ENCODE data around the gene ST3GAL2.
"Not testable (repeated sequence)": the region's sequence is repeated elsewhere in the genome, so short reads cannot be mapped to it uniquely, and the experiment has no call there.

ST3GAL2 gene

DNA sequence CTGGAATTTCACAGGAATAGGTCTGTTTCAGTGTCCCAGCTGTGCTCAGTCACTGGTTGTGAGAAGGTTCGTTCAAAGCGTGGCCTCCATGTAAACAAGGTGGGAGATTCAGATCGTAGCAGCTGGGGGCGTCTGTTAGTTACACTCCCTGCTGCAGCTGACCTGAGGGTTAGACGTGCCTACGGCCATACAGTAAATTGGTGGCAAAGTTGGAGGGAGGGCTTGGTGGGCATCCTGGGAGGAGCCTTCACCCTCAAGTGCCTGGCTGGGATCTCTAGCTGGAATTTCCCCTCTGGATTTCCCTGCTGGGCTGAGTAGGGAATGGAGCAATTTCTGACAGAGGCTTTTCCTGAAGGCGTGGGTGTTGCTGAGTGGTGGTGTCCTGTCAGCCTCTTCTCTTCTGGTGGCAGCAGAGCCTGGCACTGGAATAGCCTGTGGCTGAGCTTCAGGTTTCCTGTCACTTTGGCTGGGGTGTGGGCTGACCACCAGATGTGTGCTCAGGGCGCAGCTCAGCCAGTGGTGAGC, 21.9 kb upstream of the ST3GAL2 start:
- Histone ChIP-seq H3K36me3 (ENCODE audit: control insufficient read depth, insufficient read depth, low read length) (peaks cover 13% of the 10 kb centered on the region), H3K27me3 (ENCODE audit: control insufficient read depth, insufficient read depth, low read length) (no peaks in the 10 kb centered on the region), H3K4me1 (ENCODE audit: control insufficient read depth, insufficient read depth, low read length) (no peaks in the 10 kb centered on the region), H3K27ac (ENCODE audit: low read depth, low read length) (no peak overlapping the region), H3K9ac (ENCODE audit: low read length) (no peak overlapping the region), H3K4me3 (ENCODE audit: low read length) (no peak overlapping the region)

DNA sequence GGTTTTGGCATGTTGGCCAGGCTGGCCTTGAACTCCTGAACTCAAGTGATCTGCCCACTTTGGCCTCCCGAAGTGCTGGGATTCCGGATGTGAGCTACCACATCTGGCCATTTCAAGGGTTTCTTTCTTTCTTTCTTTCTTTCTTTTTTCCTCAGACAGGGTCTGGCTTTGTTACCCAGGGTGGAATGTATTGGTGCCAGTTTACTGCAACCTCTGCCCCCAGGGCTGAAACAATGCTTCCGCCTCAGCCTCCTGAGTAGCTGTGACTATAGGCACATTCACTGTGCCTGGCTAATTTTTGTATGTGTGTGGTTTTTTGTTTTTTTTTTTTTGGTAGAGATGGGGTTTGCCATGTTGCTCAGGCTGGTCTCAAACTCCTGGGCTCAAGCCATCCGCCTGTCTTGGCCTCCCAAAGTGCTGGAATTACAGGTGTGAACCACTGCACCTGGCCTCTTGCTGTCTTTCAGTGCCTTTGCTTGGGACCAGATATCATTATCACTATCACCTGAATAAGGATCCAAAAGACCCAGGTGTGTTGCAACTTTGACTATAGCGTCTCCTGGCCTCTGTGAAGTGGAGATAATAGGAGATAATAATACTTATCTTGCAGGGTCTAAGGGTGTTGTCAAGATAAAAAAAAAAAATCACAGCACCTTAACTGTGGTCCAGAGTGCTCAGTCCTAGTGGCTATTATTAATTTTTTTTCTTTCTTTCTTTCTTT, 18.7 kb upstream of the ST3GAL2 start:
- no peak overlapping the region for H3K27ac ChIP-seq (ENCODE audit: low read depth, low read length)
- H3K36me3 ChIP-seq (ENCODE audit: control insufficient read depth, insufficient read depth, low read length), result no peaks in the 10 kb centered on the region
- no peak overlapping the region for H3K4me3 ChIP-seq (ENCODE audit: low read length)

DNA sequence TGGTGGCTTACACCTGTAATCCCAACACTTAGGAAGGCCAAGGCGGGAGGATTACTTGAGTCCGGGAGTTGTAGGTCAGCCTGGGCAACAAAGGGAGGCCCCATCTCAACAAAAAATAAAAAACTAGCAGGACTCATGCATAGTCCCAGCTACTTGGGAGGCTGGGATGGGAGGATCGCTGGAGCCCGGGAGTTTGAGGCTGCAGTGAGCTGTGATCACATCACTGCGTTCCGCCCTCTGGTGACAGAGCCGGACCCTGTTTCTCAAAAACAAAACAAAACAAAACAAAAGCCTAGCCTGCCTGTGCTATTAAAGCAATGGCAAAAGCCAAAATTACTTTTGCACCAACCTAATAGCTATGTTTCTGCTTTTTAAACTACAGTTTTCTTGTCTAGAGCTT, 17.0 kb upstream of the ST3GAL2 start:
- H3K4me1 ChIP-seq (ENCODE audit: control insufficient read depth, insufficient read depth, low read length), result peaks cover 3% of the 10 kb centered on the region
- no peaks in the 10 kb centered on the region for H3K27me3 ChIP-seq (ENCODE audit: control insufficient read depth, insufficient read depth, low read length)
- H3K36me3 ChIP-seq (ENCODE audit: control insufficient read depth, insufficient read depth, low read length), result no peaks in the 10 kb centered on the region
- H3K4me3 ChIP-seq (ENCODE audit: low read length), result no peak overlapping the region
- H3K9ac ChIP-seq (ENCODE audit: low read length), result no peak overlapping the region
- H3K27ac ChIP-seq (ENCODE audit: low read depth, low read length), result no peak overlapping the region

More for the DNA sequence above, 18.7 kb upstream of the ST3GAL2 start:
- H3K4me1 ChIP-seq (ENCODE audit: control insufficient read depth, insufficient read depth, low read length), result peaks cover 3% of the 10 kb centered on the region
- H3K9ac ChIP-seq (ENCODE audit: low read length), result no peak overlapping the region
- H3K27me3 ChIP-seq (ENCODE audit: control insufficient read depth, insufficient read depth, low read length), result no peaks in the 10 kb centered on the region

DNA sequence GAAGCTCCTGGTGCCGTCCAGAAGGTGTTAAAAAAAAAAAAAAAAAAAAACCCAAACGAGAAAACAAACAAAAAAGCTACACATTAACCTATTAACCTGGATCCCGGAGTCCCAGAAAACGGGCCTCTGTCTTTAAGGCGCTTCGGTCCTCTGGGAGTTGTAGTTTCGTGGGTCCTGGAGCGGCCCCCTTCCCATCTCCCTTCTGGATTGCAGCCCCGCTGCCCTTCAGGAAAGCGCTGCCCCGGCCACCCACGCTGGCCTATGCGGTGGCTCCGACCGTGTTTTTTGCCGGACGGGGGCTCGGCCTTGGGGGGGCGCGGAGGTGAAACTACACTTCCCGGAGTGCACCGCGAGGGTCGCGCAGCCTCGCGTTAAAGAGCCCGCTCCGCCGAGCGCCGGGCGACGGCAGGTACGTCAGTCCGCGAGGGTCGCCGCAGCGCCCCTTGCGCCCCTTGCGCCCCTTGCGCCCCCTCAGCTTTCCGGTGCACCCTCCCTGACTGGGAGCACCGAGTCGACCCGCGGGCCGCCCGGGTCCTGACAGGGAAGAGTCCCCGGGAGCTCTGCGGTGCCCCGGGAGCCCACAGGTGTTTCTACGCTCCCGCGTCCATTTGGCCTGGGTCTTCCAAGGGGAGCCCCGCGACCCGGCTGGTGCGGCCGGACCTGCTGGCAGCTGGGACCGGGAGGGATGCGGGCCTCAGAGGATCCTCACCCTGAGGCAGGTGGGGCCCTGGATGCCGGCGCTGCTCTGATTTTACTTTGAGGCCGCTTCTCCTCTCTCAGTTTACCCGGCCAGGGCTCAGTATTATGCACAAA, 15.5 kb upstream of the ST3GAL2 start, which contains the start of gene FCSK:
TSS of gene FCSK (plus strand) at position 374 of the 813 bp plus-strand sequence. CDS start 8,596 bp downstream, outside the sequence.
- peak within 1 kb of the TSS; percentile 40 for H3K9ac ChIP-seq (ENCODE audit: low read length)
- peaks cover 3% of the 10 kb centered on the region for H3K4me1 ChIP-seq (ENCODE audit: control insufficient read depth, insufficient read depth, low read length)
- H3K4me3 ChIP-seq (ENCODE audit: low read length), result peak within 1 kb of the TSS; percentile 86
- H3K27me3 ChIP-seq (ENCODE audit: control insufficient read depth, insufficient read depth, low read length), result no peaks in the 10 kb centered on the region
- no peaks in the 10 kb centered on the region for H3K36me3 ChIP-seq (ENCODE audit: control insufficient read depth, insufficient read depth, low read length)
- H3K27ac ChIP-seq (ENCODE audit: low read depth, low read length), result peak within 1 kb of the TSS; percentile 96

DNA sequence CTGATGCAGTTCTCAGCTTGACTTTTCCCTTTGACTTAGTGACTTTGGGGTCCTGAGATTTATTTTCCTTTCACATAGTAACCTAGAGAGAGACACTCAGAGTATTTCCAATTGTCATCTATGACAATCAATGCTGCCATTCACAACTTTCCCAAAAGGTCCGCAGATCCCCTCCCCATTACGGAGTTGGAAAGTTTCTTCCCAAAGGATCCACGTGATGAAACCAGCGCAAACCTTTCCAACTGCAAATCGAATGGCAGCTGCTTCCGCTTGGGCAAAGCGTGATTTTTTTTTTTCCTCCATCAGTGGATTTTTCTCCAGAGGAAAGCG, 15.0 kb upstream of the ST3GAL2 start:
- Histone ChIP-seq H3K4me1 (ENCODE audit: control insufficient read depth, insufficient read depth, low read length) (peaks cover 3% of the 10 kb centered on the region), H3K27ac (ENCODE audit: low read depth, low read length) (peak overlapping the region; percentile 96), H3K36me3 (ENCODE audit: control insufficient read depth, insufficient read depth, low read length) (no peaks in the 10 kb centered on the region), H3K9ac (ENCODE audit: low read length) (peak overlapping the region; percentile 40), H3K4me3 (ENCODE audit: low read length) (peak overlapping the region; percentile 86), H3K27me3 (ENCODE audit: control insufficient read depth, insufficient read depth, low read length) (no peaks in the 10 kb centered on the region)

DNA sequence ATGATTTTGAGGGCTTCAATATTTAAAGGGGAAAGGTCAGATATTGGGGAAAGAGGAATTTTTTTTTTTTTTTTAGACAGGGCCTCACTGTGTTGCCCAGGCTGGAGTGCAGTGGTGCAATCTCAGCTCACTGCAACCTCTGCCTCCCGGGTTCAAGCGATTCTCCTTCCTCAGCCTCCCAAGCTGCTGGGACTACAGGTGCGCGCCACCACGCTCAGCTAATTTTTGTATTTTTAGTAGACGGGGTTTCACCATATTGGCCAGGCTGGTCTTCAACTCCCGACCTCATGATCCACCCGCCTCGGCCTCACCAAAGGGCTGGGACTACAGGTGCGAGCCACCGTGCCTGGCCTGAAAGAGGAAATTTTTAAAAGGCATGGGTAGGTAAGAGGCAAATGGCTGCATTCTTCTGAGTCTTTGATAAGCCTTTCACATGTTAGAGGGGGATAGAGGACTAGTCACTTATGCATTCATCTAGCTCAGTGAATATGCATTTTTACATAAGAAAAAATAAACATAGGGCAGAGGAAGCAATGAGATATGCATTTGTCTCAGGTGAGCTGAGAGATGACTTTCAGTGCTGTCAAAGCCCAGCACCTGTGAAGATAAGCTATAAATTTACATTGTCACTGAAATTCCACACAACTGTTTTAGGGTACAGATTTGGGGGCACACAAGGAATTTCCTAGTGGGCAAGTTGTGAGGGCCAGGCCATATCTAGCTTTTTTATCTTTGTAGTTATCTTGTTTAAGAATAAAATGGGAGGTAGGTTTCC, 14.4 kb upstream of the ST3GAL2 start:
- Histone ChIP-seq H3K9ac (ENCODE audit: low read length) (peak overlapping the region; percentile 40), H3K27ac (ENCODE audit: low read depth, low read length) (no peak overlapping the region), H3K27me3 (ENCODE audit: control insufficient read depth, insufficient read depth, low read length) (no peaks in the 10 kb centered on the region), H3K4me3 (ENCODE audit: low read length) (peak overlapping the region; percentile 86), H3K4me1 (ENCODE audit: control insufficient read depth, insufficient read depth, low read length) (peaks cover 3% of the 10 kb centered on the region), H3K36me3 (ENCODE audit: control insufficient read depth, insufficient read depth, low read length) (no peaks in the 10 kb centered on the region)

DNA sequence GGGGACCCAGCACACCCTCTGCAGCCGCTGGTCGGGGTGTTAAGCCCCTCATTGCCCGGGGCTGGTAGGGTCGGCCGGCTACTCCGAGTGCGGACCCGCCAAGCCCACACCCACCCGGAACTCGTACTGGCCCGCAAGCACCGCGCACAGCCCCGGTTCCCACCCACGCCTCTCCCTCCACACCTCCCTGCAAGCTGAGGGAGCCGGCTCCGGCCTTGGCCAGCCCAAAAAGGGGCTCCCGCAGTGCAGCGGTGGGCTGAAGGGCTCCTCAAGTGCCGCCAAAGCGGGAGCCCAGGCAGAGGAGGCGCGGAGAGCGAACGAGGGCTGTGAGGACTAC, 12.1 kb upstream of the ST3GAL2 start:
- not testable (repeated sequence) for H3K4me1 ChIP-seq (ENCODE audit: control insufficient read depth, insufficient read depth, low read length); H3K27ac ChIP-seq (ENCODE audit: low read depth, low read length); H3K4me3 ChIP-seq (ENCODE audit: low read length); H3K27me3 ChIP-seq (ENCODE audit: control insufficient read depth, insufficient read depth, low read length); H3K9ac ChIP-seq (ENCODE audit: low read length); H3K36me3 ChIP-seq (ENCODE audit: control insufficient read depth, insufficient read depth, low read length)

DNA sequence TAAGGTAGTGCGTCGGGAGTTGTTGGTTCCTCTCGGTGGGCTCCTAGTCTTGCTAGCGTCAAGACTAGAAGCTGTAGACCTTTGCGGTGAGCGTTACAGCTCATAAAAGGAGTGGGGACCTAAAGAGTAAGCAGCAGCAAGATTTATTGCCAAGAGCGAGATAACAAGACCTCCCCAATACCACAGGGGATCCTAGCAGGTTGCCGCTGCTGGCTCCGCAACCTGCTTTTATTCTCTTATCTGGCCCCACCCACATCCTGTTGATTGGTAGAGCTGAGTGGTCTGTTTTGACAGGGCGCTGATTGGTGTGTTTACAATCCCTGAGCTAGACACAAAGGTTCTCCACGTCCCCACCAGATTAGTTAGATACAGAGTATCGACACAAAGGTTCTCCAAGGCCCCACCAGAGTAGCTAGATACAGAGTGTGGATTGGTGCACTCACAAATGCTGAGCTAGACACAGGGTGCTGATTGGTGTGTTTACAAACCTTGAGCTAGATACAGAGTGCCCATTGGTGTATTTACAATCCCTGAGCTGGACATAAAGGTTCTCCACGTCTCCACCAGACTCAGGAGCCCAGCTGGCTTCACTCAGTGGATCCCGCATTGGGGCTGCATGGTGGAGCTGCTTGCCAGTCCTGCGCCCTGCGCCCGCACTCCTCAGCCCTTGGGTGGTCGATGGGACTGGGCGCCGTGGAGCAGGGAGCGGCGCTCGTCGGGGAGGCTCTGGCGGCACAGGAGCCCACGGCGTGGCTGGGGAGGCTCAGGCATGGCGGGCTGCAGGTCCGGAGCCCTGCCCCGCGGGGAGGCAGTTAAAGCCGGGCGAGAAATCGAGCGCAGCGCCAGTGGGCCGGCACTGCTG, 11.5 kb upstream of the ST3GAL2 start:
- H3K36me3 ChIP-seq (ENCODE audit: control insufficient read depth, insufficient read depth, low read length); H3K27me3 ChIP-seq (ENCODE audit: control insufficient read depth, insufficient read depth, low read length); H3K4me3 ChIP-seq (ENCODE audit: low read length); H3K4me1 ChIP-seq (ENCODE audit: control insufficient read depth, insufficient read depth, low read length); H3K27ac ChIP-seq (ENCODE audit: low read depth, low read length); H3K9ac ChIP-seq (ENCODE audit: low read length): not testable (repeated sequence)

DNA sequence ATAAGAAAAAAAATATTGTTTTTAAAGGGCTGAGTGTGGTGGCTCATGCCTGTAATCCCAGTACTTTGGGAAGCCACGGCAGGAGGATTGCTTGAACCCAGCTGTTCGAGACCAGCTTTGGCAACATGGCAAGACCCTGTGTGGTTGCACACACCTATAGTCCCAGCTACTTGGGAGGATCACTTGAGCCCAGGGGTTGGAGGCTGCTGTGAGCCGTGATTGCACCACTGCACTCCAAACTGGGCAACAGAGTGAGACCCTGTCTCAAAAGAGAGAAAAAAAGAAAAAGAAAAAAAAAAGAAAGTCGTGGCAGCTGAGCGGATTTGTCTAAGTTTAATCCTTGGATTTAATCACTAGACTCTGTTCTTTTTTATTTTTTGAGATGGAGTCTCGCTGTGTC, 9.2 kb upstream of the ST3GAL2 start:
- H3K4me3 ChIP-seq (ENCODE audit: low read length), result no peak overlapping the region
- H3K9ac ChIP-seq (ENCODE audit: low read length), result no peak overlapping the region
- no peak overlapping the region for H3K27ac ChIP-seq (ENCODE audit: low read depth, low read length)
- H3K36me3 ChIP-seq (ENCODE audit: control insufficient read depth, insufficient read depth, low read length), result no peaks in the 10 kb centered on the region
- H3K27me3 ChIP-seq (ENCODE audit: control insufficient read depth, insufficient read depth, low read length), result no peaks in the 10 kb centered on the region
- no peaks in the 10 kb centered on the region for H3K4me1 ChIP-seq (ENCODE audit: control insufficient read depth, insufficient read depth, low read length)

DNA sequence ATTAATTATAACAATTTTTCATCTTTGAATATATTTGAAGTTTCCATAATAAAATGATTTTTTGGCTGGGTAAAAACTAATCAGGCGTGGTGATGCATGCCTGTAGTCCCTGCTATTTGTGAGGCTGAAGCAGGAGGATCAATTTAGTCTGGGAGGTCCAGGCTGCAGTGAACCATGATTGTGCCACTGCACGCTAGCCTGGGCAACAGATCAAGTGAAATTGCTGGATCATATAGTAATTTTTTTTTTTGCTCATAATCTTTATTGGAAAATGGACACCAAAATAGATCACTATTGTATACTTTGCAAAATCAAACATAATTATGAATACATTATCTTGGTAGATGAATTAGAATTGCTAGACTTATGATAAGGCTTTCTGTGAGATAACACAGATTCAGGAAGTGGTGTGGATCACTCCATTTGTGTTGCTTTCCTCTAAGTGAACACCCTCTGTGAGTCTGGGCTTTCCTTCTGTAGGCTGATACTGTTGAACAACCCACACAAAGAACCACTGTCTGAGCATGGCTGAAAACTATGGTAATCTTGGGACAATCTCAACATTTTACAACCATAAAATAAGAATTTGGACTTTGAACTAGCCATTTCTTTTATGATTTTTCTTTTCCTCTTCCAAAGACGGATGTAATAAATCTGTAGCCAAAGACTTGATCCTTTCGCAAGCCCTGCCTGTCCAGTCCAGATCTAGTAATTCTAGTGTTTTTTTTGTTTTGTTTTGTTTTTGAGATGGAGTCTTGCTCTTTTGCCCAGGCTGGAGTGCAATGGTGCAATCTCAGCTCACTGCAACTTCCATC, 5.6 kb upstream of the ST3GAL2 start:
- H3K27ac ChIP-seq (ENCODE audit: low read depth, low read length), result no peak overlapping the region
- H3K9ac ChIP-seq (ENCODE audit: low read length), result no peak overlapping the region
- no peaks in the 10 kb centered on the region for H3K36me3 ChIP-seq (ENCODE audit: control insufficient read depth, insufficient read depth, low read length)
- no peaks in the 10 kb centered on the region for H3K4me1 ChIP-seq (ENCODE audit: control insufficient read depth, insufficient read depth, low read length)
- H3K4me3 ChIP-seq (ENCODE audit: low read length), result no peak overlapping the region
- no peaks in the 10 kb centered on the region for H3K27me3 ChIP-seq (ENCODE audit: control insufficient read depth, insufficient read depth, low read length)

DNA sequence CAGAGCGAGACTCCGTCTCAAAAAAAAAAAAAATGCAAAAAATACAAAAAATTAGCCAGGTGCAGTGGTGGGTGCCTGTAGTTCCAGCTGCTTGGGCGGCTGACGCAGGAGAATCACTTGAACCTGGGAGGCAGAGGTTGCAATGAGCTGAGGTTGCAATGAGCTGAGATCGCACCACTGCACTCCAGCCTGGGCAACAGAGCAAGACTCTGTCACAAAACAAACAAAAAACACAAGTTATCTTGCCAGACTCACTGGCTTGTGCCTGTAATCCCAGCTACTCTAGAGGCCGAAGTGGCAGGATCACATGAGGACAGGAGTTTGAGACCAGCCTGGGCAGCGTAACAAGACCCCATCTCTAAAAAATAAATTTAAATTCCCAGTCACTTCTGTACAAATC, 3.4 kb upstream of the ST3GAL2 start:
- H3K4me3 ChIP-seq (ENCODE audit: low read length), result no peak overlapping the region
- H3K36me3 ChIP-seq (ENCODE audit: control insufficient read depth, insufficient read depth, low read length), result no peaks in the 10 kb centered on the region
- peaks cover 6% of the 10 kb centered on the region for H3K4me1 ChIP-seq (ENCODE audit: control insufficient read depth, insufficient read depth, low read length)
- no peaks in the 10 kb centered on the region for H3K27me3 ChIP-seq (ENCODE audit: control insufficient read depth, insufficient read depth, low read length)
- no peak overlapping the region for H3K27ac ChIP-seq (ENCODE audit: low read depth, low read length)
- no peak overlapping the region for H3K9ac ChIP-seq (ENCODE audit: low read length)
